Upper lobe of left lung (tissue), 6 donors: ENCODE data around the gene APOBEC3G. TPM values are rescaled to one million over a fixed set of nuclear protein-coding genes. Genes with fewer than 3 reads are reported as not detected.

Experiments
- ATAC-seq, 2 donors: fragments of 200-7000 bp; cut with Tn5 transposase; one replicate each; pipeline ENCODE4 v1.9.1; 2022; ENCODE audit warnings: mild to moderate bottlenecking in 2 of 2, moderate library complexity in 2 of 2; ENCODE audit not compliant: low FRiP score in 2 of 2
- DNase-seq, 2 donors: peaks; one replicate each; pipeline ENCODE4 v3.0.0-alpha.2; 2019 to 2020
- H3K27ac ChIP-seq, 4 donors: fragments of 200-600 bp; sonication (generic); one replicate each; pipeline ENCODE4 v1.5.1; 2016 to 2019
- H3K27me3 ChIP-seq, 4 donors: fragments of 200-600 bp; sonication (generic); one replicate each; pipeline ENCODE4 v1.5.1; 2017 to 2019
- H3K36me3 ChIP-seq, 4 donors: fragments of 200-600 bp; sonication (generic); one replicate each; pipeline ENCODE4 v1.5.1; 2016 to 2019
- H3K4me1 ChIP-seq, 4 donors: fragments of 200-600 bp; sonication (generic); one replicate each; pipeline ENCODE4 v1.5.1; 2018 to 2019
- H3K4me3 ChIP-seq, 4 donors: fragments of 200-600 bp; sonication (generic); one replicate each; pipeline ENCODE4 v1.5.1; 2017 to 2019; ENCODE audit warnings: mild to moderate bottlenecking in 2 of 4, moderate library complexity in 1 of 4
- H3K9me3 ChIP-seq, 4 donors: fragments of 200-600 bp; sonication (generic); one replicate each; pipeline ENCODE4 v1.5.1; 2018 to 2019
- CTCF ChIP-seq, 6 experiments: fragments of 450-650 bp in 4 of 6; fragments of 200-600 bp in 2 of 6; sonication (generic) in 2 of 6; IDR thresholded peaks; one replicate each; pipeline ENCODE4 v1.5.1; 2016 to 2019; ENCODE audit warnings: antibody characterized with exemption in 6 of 6
- EP300 ChIP-seq, 4 donors: sonication (generic); formaldehyde crosslinking; IDR thresholded peaks; one replicate each; pipeline ENCODE4 v1.5.1; 2017; ENCODE audit warnings: antibody characterized with exemption in 4 of 4, control low read depth in 2 of 4
- POLR2A ChIP-seq, 4 donors: fragments of 450-650 bp; IDR thresholded peaks; one replicate each; pipeline ENCODE4 v1.5.1; 2016 to 2017; ENCODE audit warnings: antibody characterized with exemption in 4 of 4, mild to moderate bottlenecking in 2 of 4
- POLR2AphosphoS5 ChIP-seq, 2 donors: sonication (generic); formaldehyde crosslinking; IDR thresholded peaks; one replicate each; pipeline ENCODE4 v1.5.1; 2017; ENCODE audit warnings: antibody characterized with exemption in 2 of 2
- WGBS, 2 donors: methylation state at CpG; one replicate each; pipeline ENCODE4 v1.1.5; 2017 to 2018; 5-methylcytosine and 5-hydroxymethylcytosine counted together
- small RNA-seq, 4 donors: library from RNA; depleted of rRNA; stranded (forward); fragments of <200 nt; gene quantifications; one replicate each; pipeline ENCODE3, GENCODE V24; 2016
- total RNA-seq, 6 donors: library from RNA; depleted of rRNA in 4 of 6; stranded (reverse); fragments of >200 nt in 4 of 6; gene quantifications; one replicate each; pipeline versions ENCODE4 v1.1.0 to v1.2.1, GENCODE V29; 2016 to 2021
- donor health status: DM: no; HTN: no; CAD: no; lungs with moderate emphysema.
- donor health status: DM: no; HTN: yes; CAD: no; lungs with severe emphysema.

APOBEC3G gene
- total RNA-seq, 6 donors from 2014 or later: 10.2 to 38.8 (median 15.8) TPM

- H3K27me3 ChIP-seq: no peaks in the 10 kb centered on the region
- 88 to 94% methylated on average over 14 to 31 of the region's 35 CpGs for WGBS, 2 donors
- peaks cover 3 to 52% (median 19%) of the 10 kb centered on the region in 4 donors for H3K36me3 ChIP-seq
Measured at GRCh38 chr22:39134366-39135091, 57.5 kb downstream of the APOBEC3G start.

GRCh38 chr22:39135092-39135896 lies 58.2 kb downstream of the APOBEC3G start:
- Histone ChIP-seq H3K9me3 (no peaks in the 10 kb centered on the region), H3K27ac (no peak overlapping the region), H3K4me1 (peaks cover 3 to 14% (median 6%) of the 10 kb centered on the region in 4 donors), H3K36me3 (peaks cover 3 to 49% (median 19%) of the 10 kb centered on the region in 4 donors), H3K27me3 (no peaks in the 10 kb centered on the region), H3K4me3 (no peak overlapping the region)
- DNase-seq: peak in 1 of 2 donors; percentile 52
- TF ChIP-seq EP300 (IDR thresholded peaks at IDR 0.05): no peak
- peak; percentile 15 to 35 (median 28) for TF ChIP-seq CTCF (IDR thresholded peaks at IDR 0.05)
- ATAC-seq: no peak
- 58 to 68% methylated on average over 9 to 15 of the region's 15 CpGs for WGBS, 2 donors

More at GRCh38 chr22:39134366-39135091, 57.5 kb downstream of the APOBEC3G start:
- Histone ChIP-seq H3K27ac (no peak overlapping the region), H3K4me3 (no peak overlapping the region), H3K4me1 (peaks cover 3 to 14% (median 6%) of the 10 kb centered on the region in 4 donors), H3K9me3 (no peaks in the 10 kb centered on the region)
- TF ChIP-seq EP300 (IDR thresholded peaks at IDR 0.05) (no peak), POLR2AphosphoS5 (IDR thresholded peaks at IDR 0.05) (no peak), POLR2A (IDR thresholded peaks at IDR 0.05) (no peak), CTCF (IDR thresholded peaks at IDR 0.05) (no peak)
- ATAC-seq: no peak
- peak in 1 of 2 donors; percentile 83 for DNase-seq

DNA sequence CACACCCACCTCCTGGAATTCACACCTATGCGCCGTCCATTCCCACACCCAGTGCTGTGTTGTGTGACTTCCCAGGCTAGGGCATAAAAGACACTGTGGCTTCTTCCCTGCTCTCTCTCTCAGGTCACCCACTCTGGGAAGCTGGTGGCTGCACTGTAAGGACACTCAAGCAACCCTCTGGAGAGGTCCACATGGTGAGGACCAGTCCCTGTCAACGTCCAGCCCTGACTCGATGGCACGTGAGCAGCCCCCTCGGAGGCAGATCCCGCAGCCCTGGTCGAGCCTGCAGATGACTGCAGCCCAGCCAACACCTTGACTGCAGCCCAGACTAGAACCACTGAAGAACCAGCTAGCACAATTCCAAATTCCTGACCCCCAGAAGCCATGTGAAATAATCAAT lies 59.2 kb downstream of the APOBEC3G start:
- peaks cover 3 to 52% (median 19%) of the 10 kb centered on the region in 4 donors for H3K36me3 ChIP-seq
- 91 to 98% methylated on average over 5 to 8 of the region's 8 CpGs for WGBS, 2 donors
- H3K4me3 ChIP-seq: no peak overlapping the region
- no peak for DNase-seq
- H3K27me3 ChIP-seq: no peaks in the 10 kb centered on the region
- no peak overlapping the region for H3K27ac ChIP-seq
- H3K4me1 ChIP-seq: peaks cover 2 to 9% (median 2%) of the 10 kb centered on the region in 4 donors
- H3K9me3 ChIP-seq: no peaks in the 10 kb centered on the region
- TF ChIP-seq CTCF (IDR thresholded peaks at IDR 0.05): no peak
- no peak for TF ChIP-seq POLR2AphosphoS5 (IDR thresholded peaks at IDR 0.05)
- no peak for ATAC-seq

Small RNAs within 50 kb of the gene (small RNA-seq; reads per million reads assigned to genes)
- gene AL022318.2 (0 reads per million in 4 donors), gene COX5BP7 (0 reads per million in 4 donors)

Other genes starting within 250 kb of the APOBEC3G start
- gene NPTXR, start 233.2 kb upstream of the APOBEC3G start, total RNA-seq: 1 to 10 TPM in 5 of 6 donors, not detected in 1; 1.4 to 6.6 (median 3.0) TPM
- 10 to 100 TPM; 30.4 to 74.9 (median 45.4) TPM for gene CBX6, start 205.1 kb upstream of the APOBEC3G start, total RNA-seq
- gene APOBEC3A, start 119.7 kb upstream of the APOBEC3G start, total RNA-seq: 10 to 100 TPM in 3 of 6 donors, 1 to 10 TPM in 3; 3.0 to 27.3 (median 8.3) TPM
- gene APOBEC3B, start 94.9 kb upstream of the APOBEC3G start, total RNA-seq: 1 to 10 TPM in 3 of 6 donors, under 1 TPM in 1, not detected in 2; 0.89 to 5.8 (median 1.5) TPM
- gene APOBEC3C, start 63.0 kb upstream of the APOBEC3G start, total RNA-seq: 10 to 100 TPM in 4 of 6 donors, 1 to 10 TPM in 2; 6.1 to 27.0 (median 11.1) TPM
- gene APOBEC3D, start 56.1 kb upstream of the APOBEC3G start, total RNA-seq: 1 to 10 TPM; 1.2 to 5.8 (median 3.6) TPM
- 10 to 100 TPM in 2 of 6 donors, 1 to 10 TPM in 4; 4.0 to 12.0 (median 6.5) TPM for gene APOBEC3F, start 36.4 kb upstream of the APOBEC3G start, total RNA-seq
- 1 to 10 TPM in 3 of 6 donors, under 1 TPM in 3; 0.78 to 4.2 (median 1.0) TPM for gene APOBEC3H, start 20.0 kb downstream of the APOBEC3G start, total RNA-seq
- 100 to 1,000 TPM in 1 of 6 donors, 10 to 100 TPM in 5; 51.5 to 145 (median 60.6) TPM for gene CBX7, start 75.4 kb downstream of the APOBEC3G start, total RNA-seq
- 10 to 100 TPM; 15.4 to 41.7 (median 24.1) TPM for gene PDGFB, start 167.7 kb downstream of the APOBEC3G start, total RNA-seq
- 1,000 to 10,000 TPM; 1,194 to 1,833 (median 1,624) TPM for gene RPL3, start 242.3 kb downstream of the APOBEC3G start, total RNA-seq